Ovary (tissue), 9 donors: ENCODE data around the gene SH3BP5L. TPM values are rescaled to one million over a fixed set of nuclear protein-coding genes. Genes with fewer than 3 reads are reported as not detected.

Experiments used
- DNase-seq, 5 donors: peaks; one replicate each; pipeline ENCODE4 v3.0.0-alpha.2; 2019 to 2020
- H3K27ac ChIP-seq, 2 donors: fragments of 200-600 bp; one replicate each; pipeline versions ENCODE4 v1.5.1 to v1.8.0; 2019 to 2022
- H3K27me3 ChIP-seq: fragments of 200-600 bp; one replicate; pipeline ENCODE4 v1.8.0; 2022
- H3K36me3 ChIP-seq: fragments of 200-600 bp; sonication (generic); one replicate; pipeline ENCODE4 v1.5.1; 2019
- H3K4me1 ChIP-seq: one replicate; pipeline ENCODE4 v1.8.1; 2013; ENCODE audit warnings: mild to moderate bottlenecking, moderate library complexity; ENCODE audit not compliant: insufficient read depth
- H3K4me3 ChIP-seq: fragments of 200-600 bp; sonication (generic); one replicate; pipeline ENCODE4 v1.5.1; 2017
- H3K9me3 ChIP-seq, 2 donors: fragments of 200-600 bp in 1 of 2; sonication (generic) in 1 of 2; one replicate each; pipeline versions ENCODE4 v1.5.1 to v1.8.1; 2013 to 2019; ENCODE audit warnings: mild to moderate bottlenecking in 1 of 2, moderate library complexity in 1 of 2
- EP300 ChIP-seq: sonication (generic); formaldehyde crosslinking; IDR thresholded peaks from one replicate; pipeline ENCODE4 v1.6.1; 2017; ENCODE audit warnings: antibody characterized with exemption
- POLR2A ChIP-seq: fragments of 450-650 bp; IDR thresholded peaks from one replicate; pipeline ENCODE4 v1.6.1; 2017; ENCODE audit warnings: antibody characterized with exemption, mild to moderate bottlenecking, moderate library complexity
- WGBS, 3 donors: extraction: QIAGEN DNeasy Blood & Tissue Kit in 1 of 3; methylation state at CpG; one replicate each; pipeline versions ENCODE4 v1.1.5 to v1.1.7; 2013 to 2017; 5-methylcytosine and 5-hydroxymethylcytosine counted together
- intact Hi-C, 4 donors: fragments of 100-400 bp; cut with DNase I; formaldehyde crosslinking; loops; one replicate each; pipeline versions ENCODE4 v1.11.0 to v1.15.1; 2022 to 2023
- polyA plus RNA-seq, 2 donors: library from polyadenylated mRNA; stranded (reverse); fragments of 200-250 nt in 1 of 2; fragments of 350-450 nt in 1 of 2; fragmentation: Illumina TruSeq in 1 of 2; extraction: RNeasy Lipid Tissue Mini Kit (QIAGEN cat#74804) in 1 of 2; gene quantifications; one replicate each; pipeline ENCODE4 v1.2.3, GENCODE V29; 2013 to 2014
- total RNA-seq, 7 donors: library from RNA; depleted of rRNA in 2 of 7; stranded (reverse); fragments of >200 nt in 2 of 7; fragmentation: NEBNext Ultra II Directional in 3 of 7; extraction: Animal tissue kit (Norgen Biotek cat#: 25700) in 3 of 7; gene quantifications; one replicate each; pipeline versions ENCODE4 v1.1.0 to v1.2.4, GENCODE V29; 2016 to 2023
- TF ChIP-seq, protein P1 (sequence below), 3 donors: fragments of 450-650 bp in 2 of 3; fragments of 200-600 bp in 1 of 3; IDR thresholded peaks; one replicate each; pipeline versions ENCODE4 v1.5.1 to v1.8.0; 2016 to 2022; ENCODE audit warnings: antibody characterized with exemption in 3 of 3, mild to moderate bottlenecking in 1 of 3
- donor health status: DM: no; HTN: no; CAD: no; lungs with moderate emphysema.
- donor health status: DM: no; HTN: no; CAD: no.
- donor health status: Bipolar disorder and iron deficiency.
- donor health status: DM: yes; HTN: yes; CAD: no.
- donor health status: DM: no; HTN: no; CAD: no.
- donor health status: DM: yes; HTN: yes; CAD: no.

Gene SH3BP5L
- total and polyA plus RNA-seq, 9 donors, result 8.1 to 16.8 (median 13.8) TPM

DNA sequence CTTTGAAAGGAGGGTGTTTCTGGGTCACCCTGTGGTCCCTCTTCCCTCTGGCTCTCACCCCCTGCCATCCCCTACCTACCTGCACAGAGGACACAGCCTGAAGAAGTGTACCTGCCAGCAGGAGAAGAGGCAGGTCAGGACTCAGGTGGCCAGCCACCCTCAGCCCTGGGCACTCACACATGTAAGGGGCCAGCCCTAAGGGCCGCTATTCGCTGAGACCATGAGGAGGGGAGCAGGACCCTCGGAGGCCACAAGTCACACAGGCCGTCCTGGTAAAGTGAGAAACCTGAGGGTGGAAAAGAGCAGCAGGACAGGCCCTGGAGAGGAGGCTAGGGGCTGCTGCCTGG, 32.0 kb upstream of the SH3BP5L start:
- H3K27ac ChIP-seq, result peak overlapping the region; percentile 56 to 76
- H3K27me3 ChIP-seq, result no peaks in the 10 kb centered on the region
- TF ChIP-seq, protein P1, sequence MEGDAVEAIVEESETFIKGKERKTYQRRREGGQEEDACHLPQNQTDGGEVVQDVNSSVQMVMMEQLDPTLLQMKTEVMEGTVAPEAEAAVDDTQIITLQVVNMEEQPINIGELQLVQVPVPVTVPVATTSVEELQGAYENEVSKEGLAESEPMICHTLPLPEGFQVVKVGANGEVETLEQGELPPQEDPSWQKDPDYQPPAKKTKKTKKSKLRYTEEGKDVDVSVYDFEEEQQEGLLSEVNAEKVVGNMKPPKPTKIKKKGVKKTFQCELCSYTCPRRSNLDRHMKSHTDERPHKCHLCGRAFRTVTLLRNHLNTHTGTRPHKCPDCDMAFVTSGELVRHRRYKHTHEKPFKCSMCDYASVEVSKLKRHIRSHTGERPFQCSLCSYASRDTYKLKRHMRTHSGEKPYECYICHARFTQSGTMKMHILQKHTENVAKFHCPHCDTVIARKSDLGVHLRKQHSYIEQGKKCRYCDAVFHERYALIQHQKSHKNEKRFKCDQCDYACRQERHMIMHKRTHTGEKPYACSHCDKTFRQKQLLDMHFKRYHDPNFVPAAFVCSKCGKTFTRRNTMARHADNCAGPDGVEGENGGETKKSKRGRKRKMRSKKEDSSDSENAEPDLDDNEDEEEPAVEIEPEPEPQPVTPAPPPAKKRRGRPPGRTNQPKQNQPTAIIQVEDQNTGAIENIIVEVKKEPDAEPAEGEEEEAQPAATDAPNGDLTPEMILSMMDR (IDR thresholded peaks at IDR 0.05), result no peak
- TF ChIP-seq EP300 (no peak), POLR2A (no peak)
- peak overlapping the region; percentile 61 for H3K4me3 ChIP-seq
- intact Hi-C loops, result loop anchor here in 1 of 4 donors (2.0 kb wide), 1 partner anchor 19 kb away; the partner anchor contains the start of gene ZNF672
- WGBS, 3 donors, result 10 to 12% (median 10%) methylated on average over 4 of the region's 4 CpGs
- no peak for DNase-seq
- H3K4me1 ChIP-seq, result peaks cover 12% of the 10 kb centered on the region
- no peaks in the 10 kb centered on the region for H3K36me3 ChIP-seq
- H3K9me3 ChIP-seq, result no peaks in the 10 kb centered on the region

DNA sequence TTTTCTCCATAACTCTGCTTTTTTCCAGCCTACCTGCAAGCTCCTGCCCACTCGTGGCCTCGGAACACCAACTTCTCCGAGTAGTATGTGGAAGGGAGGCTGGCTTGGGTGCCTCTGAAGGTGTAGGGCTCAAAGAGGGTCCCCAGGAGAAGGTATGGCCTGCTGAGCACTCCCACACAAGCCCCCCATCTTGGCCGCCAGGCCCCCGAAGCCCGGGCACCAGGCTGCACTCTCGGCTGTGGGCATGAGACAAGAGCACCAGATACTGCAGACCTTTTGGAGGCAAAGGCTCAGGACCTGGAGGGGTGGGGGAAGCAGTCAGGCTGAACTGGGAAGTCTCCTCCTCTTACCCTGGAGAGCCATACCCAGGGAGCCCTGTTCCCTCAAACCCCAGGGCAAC, 31.5 kb upstream of the SH3BP5L start:
- H3K27me3 ChIP-seq, result no peaks in the 10 kb centered on the region
- TF ChIP-seq EP300, result no peak
- TF ChIP-seq, protein P1 (IDR thresholded peaks at IDR 0.05), result no peak
- no peak for TF ChIP-seq POLR2A
- peaks cover 10% of the 10 kb centered on the region for H3K4me1 ChIP-seq
- no peak overlapping the region for H3K27ac ChIP-seq
- H3K9me3 ChIP-seq, result no peaks in the 10 kb centered on the region
- no peak for DNase-seq
- H3K4me3 ChIP-seq, result no peak overlapping the region
- WGBS, 3 donors, result 80 to 88% (median 82%) methylated on average over 7 of the region's 7 CpGs
- no peaks in the 10 kb centered on the region for H3K36me3 ChIP-seq
- intact Hi-C loops, result no loop called here

DNA sequence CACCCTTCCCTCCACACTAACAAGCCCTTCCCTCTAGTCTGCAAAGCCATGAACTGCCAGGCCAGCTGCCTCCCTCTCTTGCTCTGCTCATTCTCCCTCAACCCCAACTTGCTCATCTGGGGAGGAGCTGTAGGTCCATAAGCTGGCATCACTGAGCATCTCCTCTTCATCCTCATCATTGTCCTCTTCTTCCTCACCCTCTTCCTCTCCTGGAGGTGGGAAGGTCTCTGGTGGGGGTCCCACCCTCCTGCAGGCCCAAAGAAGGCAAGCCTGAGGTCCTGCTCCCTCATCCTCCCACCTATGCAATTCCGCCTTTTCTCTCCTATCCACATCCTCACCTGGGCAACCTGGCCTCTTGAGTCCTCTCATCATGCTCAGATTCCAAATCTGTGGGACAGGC, 30.5 kb upstream of the SH3BP5L start:
- DNase-seq, result no peak
- TF ChIP-seq POLR2A, result no peak
- TF ChIP-seq, protein P1 (IDR thresholded peaks at IDR 0.05), result no peak
- TF ChIP-seq EP300, result no peak
- Histone ChIP-seq H3K4me1 (peaks cover 10% of the 10 kb centered on the region), H3K36me3 (no peaks in the 10 kb centered on the region), H3K9me3 (no peaks in the 10 kb centered on the region), H3K27ac (no peak overlapping the region), H3K4me3 (no peak overlapping the region), H3K27me3 (no peaks in the 10 kb centered on the region)
- WGBS, 3 donors, result 90 to 98% (median 93%) methylated on average over 1 of the region's 1 CpG
- intact Hi-C loops, result no loop called here

DNA sequence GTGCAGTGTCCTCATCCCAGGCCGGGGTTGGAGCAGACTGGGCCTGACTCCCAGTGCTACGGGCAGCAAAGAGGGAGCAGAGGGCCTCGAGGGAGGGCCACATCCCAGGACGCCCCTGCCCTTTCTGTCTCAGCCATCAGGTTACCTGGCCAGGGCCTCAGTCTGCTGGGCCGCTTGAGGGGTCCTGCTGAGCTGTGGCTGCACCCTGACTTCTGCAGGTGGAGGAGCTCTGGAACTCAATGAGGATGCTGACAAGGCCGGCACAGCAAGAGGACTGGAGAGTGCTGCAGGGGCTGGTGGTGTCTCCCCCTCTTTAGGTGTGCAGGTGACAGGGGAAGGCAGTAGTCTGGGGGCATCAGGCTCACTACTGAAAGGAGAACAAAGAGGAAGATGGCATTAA, 29.9 kb upstream of the SH3BP5L start:
- no peaks in the 10 kb centered on the region for H3K9me3 ChIP-seq
- whole genome bisulfite sequencing, 3 donors, result 90 to 93% (median 91%) methylated on average over 6 of the region's 6 CpGs
- H3K27ac ChIP-seq, result no peak overlapping the region
- no peak for DNase-seq
- TF ChIP-seq POLR2A (no peak), EP300 (no peak)
- TF ChIP-seq, protein P1 (IDR thresholded peaks at IDR 0.05), result no peak
- intact Hi-C loops, result no loop called here
- H3K27me3 ChIP-seq, result no peaks in the 10 kb centered on the region
- no peak overlapping the region for H3K4me3 ChIP-seq
- H3K4me1 ChIP-seq, result peaks cover 10% of the 10 kb centered on the region
- H3K36me3 ChIP-seq, result no peaks in the 10 kb centered on the region
